Ishikawa (cell line): ENCODE results near the gene BCORL1.

Experiments used
- CEBPB ChIP-seq: IDR thresholded peaks from 2 replicates; pipeline ENCODE4 v1.6.1; 2012
- CREB1 ChIP-seq: IDR thresholded peaks from 2 replicates; pipeline ENCODE4 v1.6.1; 2012; ENCODE audit warnings: low read depth
- MAX ChIP-seq: IDR thresholded peaks from 2 replicates; pipeline ENCODE4 v1.6.1; 2012
- NFIC ChIP-seq: IDR thresholded peaks from 2 replicates; pipeline ENCODE4 v1.6.1; 2012
- RAD21 ChIP-seq: IDR thresholded peaks from 2 replicates; pipeline ENCODE4 v1.6.1; 2012; ENCODE audit warnings: low read depth
- TAF1 ChIP-seq: IDR thresholded peaks from 2 replicates; pipeline ENCODE4 v1.6.1; 2012; ENCODE audit warnings: low read depth, mild to moderate bottlenecking
- TCF12 ChIP-seq: IDR thresholded peaks from 2 replicates; pipeline ENCODE4 v1.6.1; 2012; ENCODE audit warnings: low read depth
- TEAD4 ChIP-seq: IDR thresholded peaks from 2 replicates; pipeline ENCODE4 v1.6.1; 2012
- YY1 ChIP-seq: IDR thresholded peaks from 2 replicates; pipeline ENCODE4 v1.6.1; 2012; ENCODE audit warnings: low read depth
- ZBTB7A ChIP-seq: IDR thresholded peaks from 2 replicates; pipeline ENCODE4 v1.6.1; 2012; ENCODE audit warnings: low read depth
- TF ChIP-seq, protein P1 (sequence below): IDR thresholded peaks from 2 replicates; pipeline ENCODE4 v1.6.1; 2012; ENCODE audit warnings: low read depth, mild to moderate bottlenecking

DNA sequence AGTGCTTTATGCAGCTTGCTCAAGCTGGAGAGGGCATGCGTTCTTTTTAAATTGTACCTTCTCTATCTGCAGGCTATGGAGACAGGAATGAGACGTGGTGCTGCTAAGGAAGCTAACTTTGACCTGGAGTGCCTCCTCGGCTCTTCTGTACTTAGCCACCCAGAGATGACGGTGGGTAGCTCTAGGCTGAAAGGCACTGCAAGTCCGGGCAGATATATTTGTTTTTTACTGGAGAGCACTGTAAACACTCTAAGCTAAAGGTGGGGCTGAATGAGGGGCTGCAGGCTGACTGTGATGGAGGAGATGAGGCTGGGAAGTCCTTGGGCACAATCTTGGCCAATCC is 115.7 kb downstream of the BCORL1 start:
- TF ChIP-seq TCF12 = no peak
- no peak for TF ChIP-seq MAX
- no peak for TF ChIP-seq YY1
- no peak for TF ChIP-seq TEAD4
- no peak for TF ChIP-seq NFIC
- no peak for TF ChIP-seq RAD21
- TF ChIP-seq, protein P1, sequence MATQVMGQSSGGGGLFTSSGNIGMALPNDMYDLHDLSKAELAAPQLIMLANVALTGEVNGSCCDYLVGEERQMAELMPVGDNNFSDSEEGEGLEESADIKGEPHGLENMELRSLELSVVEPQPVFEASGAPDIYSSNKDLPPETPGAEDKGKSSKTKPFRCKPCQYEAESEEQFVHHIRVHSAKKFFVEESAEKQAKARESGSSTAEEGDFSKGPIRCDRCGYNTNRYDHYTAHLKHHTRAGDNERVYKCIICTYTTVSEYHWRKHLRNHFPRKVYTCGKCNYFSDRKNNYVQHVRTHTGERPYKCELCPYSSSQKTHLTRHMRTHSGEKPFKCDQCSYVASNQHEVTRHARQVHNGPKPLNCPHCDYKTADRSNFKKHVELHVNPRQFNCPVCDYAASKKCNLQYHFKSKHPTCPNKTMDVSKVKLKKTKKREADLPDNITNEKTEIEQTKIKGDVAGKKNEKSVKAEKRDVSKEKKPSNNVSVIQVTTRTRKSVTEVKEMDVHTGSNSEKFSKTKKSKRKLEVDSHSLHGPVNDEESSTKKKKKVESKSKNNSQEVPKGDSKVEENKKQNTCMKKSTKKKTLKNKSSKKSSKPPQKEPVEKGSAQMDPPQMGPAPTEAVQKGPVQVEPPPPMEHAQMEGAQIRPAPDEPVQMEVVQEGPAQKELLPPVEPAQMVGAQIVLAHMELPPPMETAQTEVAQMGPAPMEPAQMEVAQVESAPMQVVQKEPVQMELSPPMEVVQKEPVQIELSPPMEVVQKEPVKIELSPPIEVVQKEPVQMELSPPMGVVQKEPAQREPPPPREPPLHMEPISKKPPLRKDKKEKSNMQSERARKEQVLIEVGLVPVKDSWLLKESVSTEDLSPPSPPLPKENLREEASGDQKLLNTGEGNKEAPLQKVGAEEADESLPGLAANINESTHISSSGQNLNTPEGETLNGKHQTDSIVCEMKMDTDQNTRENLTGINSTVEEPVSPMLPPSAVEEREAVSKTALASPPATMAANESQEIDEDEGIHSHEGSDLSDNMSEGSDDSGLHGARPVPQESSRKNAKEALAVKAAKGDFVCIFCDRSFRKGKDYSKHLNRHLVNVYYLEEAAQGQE = no peak
- no peak for TF ChIP-seq CEBPB
- no peak for TF ChIP-seq TAF1
- no peak for TF ChIP-seq CREB1
- TF ChIP-seq ZBTB7A = no peak
